Loucy (cell line): ENCODE measurements around the gene ATP6V0D1.

Source experiments
- H2AFZ ChIP-seq: fragments of 200-600 bp; sonication (generic); 2 replicates; pipeline ENCODE4 v1.6.0; 2016; ENCODE audit warnings: antibody characterized with exemption, mild to moderate bottlenecking, low read length, moderate library complexity
- H3F3A ChIP-seq: fragments of 200-600 bp; 2 replicates; pipeline ENCODE4 v1.6.0; 2016; ENCODE audit warnings: antibody characterized with exemption, low read depth, mild to moderate bottlenecking
- H3K27me3 ChIP-seq: fragments of 200-600 bp; sonication (generic); 2 replicates; pipeline ENCODE4 v1.6.1; 2014; ENCODE audit warnings: low read length, mild to moderate bottlenecking; ENCODE audit not compliant: insufficient read depth, poor library complexity, severe bottlenecking
- H3K36me3 ChIP-seq: fragments of 200-600 bp; sonication (generic); 2 replicates; pipeline ENCODE4 v1.6.1; 2016; ENCODE audit warnings: low read length; ENCODE audit not compliant: insufficient read depth
- H3K4me1 ChIP-seq: fragments of 200-600 bp; sonication (generic); 2 replicates; pipeline ENCODE4 v1.5.1; 2014; ENCODE audit warnings: low read length, mild to moderate bottlenecking; ENCODE audit not compliant: insufficient read depth, poor library complexity, severe bottlenecking
- H3K4me2 ChIP-seq: fragments of 200-600 bp; sonication (generic); 2 replicates; pipeline ENCODE4 v1.6.0; 2014; ENCODE audit warnings: antibody characterized with exemption, low read length, low read depth, mild to moderate bottlenecking; ENCODE audit not compliant: poor library complexity, severe bottlenecking
- H3K4me3 ChIP-seq: fragments of 200-600 bp; sonication (generic); 2 replicates; pipeline ENCODE4 v1.5.1; 2014; ENCODE audit warnings: low read length, mild to moderate bottlenecking, mixed read lengths; ENCODE audit not compliant: poor library complexity, severe bottlenecking
- H3K79me2 ChIP-seq: fragments of 200-600 bp; sonication (generic); 2 replicates; pipeline ENCODE4 v1.6.1; 2014; ENCODE audit warnings: low read length; ENCODE audit not compliant: insufficient read depth
- H3K9ac ChIP-seq: fragments of 200-600 bp; sonication (generic); 2 replicates; pipeline ENCODE4 v1.6.0; 2014; ENCODE audit warnings: mild to moderate bottlenecking, low read depth, low read length, moderate library complexity; ENCODE audit not compliant: poor library complexity, severe bottlenecking
- H3K9me2 ChIP-seq: fragments of 200-600 bp; sonication (generic); replicated peaks from 2 replicates; pipeline ENCODE4 v1.6.1; 2016; ENCODE audit warnings: low read depth, low read length, mixed read lengths
- H3K9me3 ChIP-seq: fragments of 200-600 bp; sonication (generic); 2 replicates; pipeline ENCODE4 v1.6.1; 2014; ENCODE audit warnings: mild to moderate bottlenecking, antibody characterized with exemption, low read length, low read depth; ENCODE audit not compliant: insufficient read depth
- H4K20me1 ChIP-seq: fragments of 200-600 bp; sonication (generic); 2 replicates; pipeline ENCODE4 v1.6.0; 2014; ENCODE audit warnings: antibody characterized with exemption, low read length, mild to moderate bottlenecking; ENCODE audit not compliant: insufficient read depth, poor library complexity, severe bottlenecking
- CTCF ChIP-seq: fragments of 200-600 bp; sonication (generic); conservative IDR thresholded peaks from 2 replicates; pipeline ENCODE4 v1.5.1; 2014; ENCODE audit warnings: mild to moderate bottlenecking, antibody characterized with exemption, low read length
- EZH2phosphoT487 ChIP-seq: fragments of 200-600 bp; IDR thresholded peaks from 2 replicates; pipeline ENCODE4 v1.6.1; 2018; ENCODE audit warnings: antibody characterized with exemption, mild to moderate bottlenecking, moderate library complexity, borderline replicate concordance

The ATP6V0D1 gene

DNA sequence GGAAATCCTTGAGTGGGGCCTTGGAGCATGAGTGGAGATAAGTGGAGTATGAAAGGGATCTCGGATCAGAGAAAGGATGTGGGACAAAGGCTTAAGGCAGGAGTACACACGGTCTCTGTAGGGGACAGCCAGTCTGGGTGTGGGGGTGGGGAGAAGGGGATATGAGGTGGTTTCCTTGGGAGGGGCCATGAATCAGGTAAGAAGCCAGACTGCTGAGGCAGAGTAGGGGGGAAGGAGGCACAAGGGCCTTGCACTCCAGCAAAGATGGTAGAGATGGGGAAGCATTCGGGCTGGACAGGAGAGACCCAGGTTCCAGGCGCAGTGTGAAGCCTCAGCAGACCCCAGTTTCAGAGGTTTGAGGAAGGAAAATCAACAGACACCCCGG, 48.5 kb downstream of the ATP6V0D1 start:
- Histone ChIP-seq H3K4me2 (no peak overlapping the region), H3K36me3 (no peaks in the 10 kb centered on the region; the same call in 1 of the 2 replicates), H2AFZ (no peak overlapping the region; the same call in 1 of the 2 replicates), H3K4me1 (no peaks in the 10 kb centered on the region), H3K27me3 (no peaks in the 10 kb centered on the region), H3K9me2 (no peaks in the 10 kb centered on the region), H3K4me3 (no peak overlapping the region), H3K9ac (peak overlapping the region; percentile 36), H3K9me3 (no peaks in the 10 kb centered on the region), H4K20me1 (no peaks in the 10 kb centered on the region), H3K79me2 (no peaks in the 10 kb centered on the region), H3F3A (no peaks in the 10 kb centered on the region)
- no peak for TF ChIP-seq CTCF
- TF ChIP-seq EZH2phosphoT487: no peak

DNA sequence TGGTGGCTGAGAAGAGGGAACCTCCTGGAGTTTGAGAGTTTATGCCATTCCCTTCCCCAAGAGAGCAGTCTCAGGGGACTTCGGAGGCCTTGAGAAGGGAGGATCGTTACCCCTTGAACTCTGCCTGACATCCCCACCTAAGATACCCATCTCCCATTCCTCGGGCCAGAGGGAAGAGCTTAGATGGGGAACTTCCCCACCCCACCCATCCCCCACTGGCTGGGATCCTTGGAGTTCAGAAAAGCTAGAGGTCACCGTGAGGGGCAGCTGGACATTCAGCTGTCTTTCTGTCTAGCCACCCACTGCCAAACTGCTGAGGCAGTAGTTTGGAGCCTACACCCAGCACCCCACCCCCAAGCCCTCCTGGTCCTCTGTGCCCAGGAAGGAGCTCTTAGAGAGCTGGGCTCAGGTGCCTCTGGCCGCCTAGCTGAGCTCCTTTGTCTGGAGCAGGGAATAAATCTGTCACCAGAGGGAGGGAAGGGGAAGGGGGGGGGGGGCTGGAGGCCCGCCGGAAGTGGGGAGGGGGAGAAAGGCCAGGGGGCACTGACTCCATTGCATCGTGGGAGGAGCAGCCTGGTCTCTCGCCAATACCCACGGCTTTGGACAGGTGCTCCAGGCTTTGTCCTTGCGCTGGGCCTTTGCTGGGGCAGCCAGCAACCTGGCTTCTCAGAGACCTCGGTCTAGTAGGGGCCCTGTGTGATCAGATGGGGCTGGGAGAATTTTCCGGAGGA, 49.0 kb downstream of the ATP6V0D1 start:
- Histone ChIP-seq H3K4me3 (no peak overlapping the region), H3K9ac (peak overlapping the region; percentile 36), H2AFZ (no peak overlapping the region)

GRCh38 chr16:67430977-67431774, 49.8 kb downstream of the ATP6V0D1 start, which contains the start of gene HSD11B2:
TSS of gene HSD11B2 (plus strand) at chr16:67431121. CDS start at chr16:67431249, 128 bp downstream.
- Histone ChIP-seq H3K79me2 (no peaks in the 10 kb centered on the region), H2AFZ (no peak within 1 kb of the TSS), H3K4me3 (no peak within 1 kb of the TSS), H3F3A (no peaks in the 10 kb centered on the region), H3K4me1 (no peaks in the 10 kb centered on the region), H3K27me3 (no peaks in the 10 kb centered on the region), H3K9me2 (no peaks in the 10 kb centered on the region), H3K36me3 (no peaks in the 10 kb centered on the region), H3K9ac (no peak within 1 kb of the TSS), H3K4me2 (no peak within 1 kb of the TSS), H4K20me1 (no peaks in the 10 kb centered on the region), H3K9me3 (no peaks in the 10 kb centered on the region)
- no peak for TF ChIP-seq CTCF
- TF ChIP-seq EZH2phosphoT487: no peak

More for the DNA sequence above, 49.0 kb downstream of the ATP6V0D1 start:
- no peak for TF ChIP-seq EZH2phosphoT487
- TF ChIP-seq CTCF: no peak
- H3K36me3 ChIP-seq: no peaks in the 10 kb centered on the region
- H3K9me3 ChIP-seq: no peaks in the 10 kb centered on the region
- no peaks in the 10 kb centered on the region for H3K9me2 ChIP-seq
- H3K27me3 ChIP-seq: no peaks in the 10 kb centered on the region
- no peaks in the 10 kb centered on the region for H3K79me2 ChIP-seq
- no peak overlapping the region for H3K4me2 ChIP-seq
- no peaks in the 10 kb centered on the region for H4K20me1 ChIP-seq
- H3F3A ChIP-seq: no peaks in the 10 kb centered on the region
- H3K4me1 ChIP-seq: no peaks in the 10 kb centered on the region
